HFF-Myc (cell line): ENCODE data around the gene CPN1.
"Not testable (repeated sequence)": the region's sequence is repeated elsewhere in the genome, so short reads cannot be mapped to it uniquely, and the experiment has no call there.

Source experiments
- DNase-seq: peaks from one replicate; pipeline ENCODE4 v3.0.0-alpha.2; 2011; ENCODE audit warnings: low read depth; ENCODE audit errors: extremely low read depth
- H3K4me3 ChIP-seq: replicated peaks from 2 replicates; pipeline ENCODE4 v1.5.1; 2011; ENCODE audit warnings: low read depth, mild to moderate bottlenecking, control low read depth, low read length
- CTCF ChIP-seq: IDR thresholded peaks from 2 replicates; pipeline ENCODE4 v1.5.1; 2012; ENCODE audit warnings: mild to moderate bottlenecking, low read depth, low read length, control low read depth; ENCODE audit errors: missing control alignments

Gene CPN1

DNA sequence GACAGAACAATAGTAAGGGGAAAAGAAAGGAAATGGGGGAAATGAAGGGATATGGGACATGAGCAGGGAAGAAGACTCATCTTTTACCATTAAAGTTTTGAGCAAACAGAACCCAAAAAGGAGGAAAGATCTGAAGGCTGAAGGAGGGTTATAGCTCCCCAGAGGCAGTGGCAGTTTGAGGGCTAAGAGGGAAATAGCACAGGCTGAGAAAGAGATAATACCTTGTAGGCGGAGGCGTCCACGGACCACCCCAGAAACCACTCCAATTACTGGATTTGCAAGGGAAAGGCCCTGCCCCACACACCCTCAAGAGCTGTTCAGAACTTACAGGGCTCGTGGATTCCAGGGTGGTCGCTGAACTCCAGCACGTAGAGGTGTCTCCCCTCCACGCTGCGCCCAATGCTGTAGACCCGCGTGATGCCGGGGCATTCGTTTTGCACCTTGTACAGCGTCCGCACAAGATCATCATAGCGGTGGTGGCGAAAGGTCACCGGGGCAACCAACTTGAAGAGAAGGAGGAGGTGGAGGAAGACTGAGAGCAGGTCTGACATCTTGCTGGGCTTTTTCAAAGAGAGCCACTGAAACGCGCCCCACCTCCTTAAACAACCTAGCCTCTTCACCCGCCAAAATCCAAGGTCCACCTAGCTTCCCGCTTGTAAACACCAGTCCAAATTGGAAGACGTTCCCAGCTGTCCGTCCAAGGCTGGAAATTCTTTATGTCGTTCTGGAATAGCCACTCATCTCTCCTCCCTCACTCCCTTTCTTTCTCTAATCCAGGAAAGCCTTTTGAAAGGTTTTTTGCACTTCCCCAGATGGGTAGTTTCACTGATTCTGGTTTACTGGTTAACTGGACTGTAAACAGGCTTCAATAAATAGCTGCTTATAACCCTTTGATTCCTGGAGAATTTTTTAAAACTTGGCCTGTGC is at the start of gene CPN1:
TSS of gene CPN1 (minus strand) at position 795 of the 927 bp plus-strand sequence. CDS start at position 551, 244 bp downstream.
- H3K4me3 ChIP-seq: no peak within 1 kb of the TSS
- no peak for DNase-seq
- no peak for TF ChIP-seq CTCF

DNA sequence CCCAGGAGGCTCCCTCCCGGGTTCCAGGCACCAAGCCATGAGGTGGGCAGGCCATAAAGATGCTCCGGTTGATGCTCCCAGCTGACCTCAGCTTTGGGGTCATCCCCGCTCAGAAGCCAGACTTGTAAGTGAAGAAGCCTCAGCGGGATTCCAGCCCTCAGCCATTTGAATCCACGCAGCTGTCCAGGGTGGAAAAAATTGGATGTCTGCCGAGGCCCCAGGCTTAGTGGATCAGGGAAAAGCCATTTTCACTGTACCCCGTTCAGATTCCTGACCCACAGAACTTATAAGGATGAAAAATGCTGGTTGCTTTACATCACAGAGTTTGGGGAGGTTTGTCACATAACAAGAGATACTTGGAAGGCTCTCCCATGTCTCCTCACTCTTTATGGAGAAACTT is 49.2 kb upstream of the CPN1 start:
- H3K4me3 ChIP-seq: no peak overlapping the region
- TF ChIP-seq CTCF: no peak
- DNase-seq: no peak

GRCh38 chr10:100129424-100129823 is 47.8 kb upstream of the CPN1 start:
- DNase-seq: no peak
- no peak overlapping the region for H3K4me3 ChIP-seq
- no peak for TF ChIP-seq CTCF

- H3K4me3 ChIP-seq: no peak overlapping the region
- TF ChIP-seq CTCF: no peak
- no peak for DNase-seq
Measured at GRCh38 chr10:100128951-100129350, 47.3 kb upstream of the CPN1 start.

DNA sequence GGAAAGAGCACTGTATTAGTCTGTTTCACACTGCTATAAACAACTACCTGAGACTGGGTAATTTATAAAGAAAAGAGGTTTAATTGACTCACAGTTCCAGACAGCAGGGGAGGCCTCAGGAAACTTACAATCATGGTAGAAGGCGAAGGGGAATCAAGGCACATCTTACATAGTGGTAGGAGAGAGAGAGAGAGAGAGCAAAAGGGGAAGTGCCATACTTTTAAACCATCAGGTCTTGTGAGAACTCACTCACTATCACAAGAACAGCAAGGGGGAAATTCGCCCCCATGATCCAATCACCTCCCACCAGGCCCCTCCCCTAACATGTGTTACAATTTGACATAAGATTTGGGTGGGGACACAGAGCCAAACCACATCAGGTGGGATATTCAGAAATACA is 43.7 kb upstream of the CPN1 start:
- H3K4me3 ChIP-seq, DNase-seq: not testable (repeated sequence)

DNA sequence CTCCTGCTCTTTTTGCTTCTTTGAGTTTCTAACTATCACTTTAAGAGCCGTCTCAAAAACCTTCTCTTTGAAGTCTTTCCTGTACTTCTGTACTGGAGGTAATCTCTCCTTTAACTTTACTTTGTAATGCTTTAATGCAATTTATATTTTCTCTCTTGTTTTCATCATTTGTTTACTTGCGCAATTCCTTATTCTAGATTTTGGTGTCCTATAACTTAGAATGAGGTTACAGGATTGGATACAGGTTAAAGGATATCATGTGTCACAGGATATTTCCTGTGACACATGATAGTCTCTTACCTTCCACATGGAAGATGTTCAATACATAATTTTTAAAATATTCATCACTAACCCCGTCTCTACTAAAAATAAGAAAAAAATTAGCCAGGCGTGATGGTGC is 42.4 kb upstream of the CPN1 start:
- no peak for DNase-seq
- TF ChIP-seq CTCF: no peak
- H3K4me3 ChIP-seq: no peak overlapping the region

DNA sequence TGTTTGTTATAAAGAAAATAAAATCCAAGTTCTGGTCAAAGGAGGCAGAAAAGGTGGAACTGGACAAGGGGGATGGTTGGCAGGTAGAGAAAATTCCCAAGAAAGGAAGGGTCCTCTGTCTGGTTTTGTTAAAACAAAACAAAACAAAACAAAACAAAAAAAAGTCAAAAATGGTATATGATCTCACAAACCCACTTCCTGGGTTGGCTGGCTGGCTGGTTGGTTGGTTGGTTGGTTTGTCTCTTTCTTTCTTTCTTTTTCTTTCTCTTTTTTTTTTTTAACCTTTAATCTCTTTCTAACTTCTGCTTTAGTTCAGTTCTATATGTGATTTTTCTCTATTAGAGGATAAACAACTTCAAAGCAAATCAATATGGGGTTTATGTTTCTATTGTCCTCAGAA is 41.1 kb upstream of the CPN1 start:
- no peak overlapping the region for H3K4me3 ChIP-seq
- no peak for TF ChIP-seq CTCF
- no peak for DNase-seq
